Fibroblast of lung (primary cell): Measurements from ENCODE around the gene ST6GAL1. TPM values are rescaled to one million over a fixed set of nuclear protein-coding genes. Genes with fewer than 3 reads are reported as not detected.
A peak's percentile ranks its signal among the peaks of the same experiment; 100 is the strongest.

Source experiments
- DNase-seq, 2 donors: peaks; one replicate each; pipeline versions ENCODE4 v3.0.0 to v3.0.0-alpha.2; 2010; ENCODE audit warnings: low read depth in 2 of 2
- H2AFZ ChIP-seq: 2 replicates; pipeline ENCODE4 v1.5.1; 2012; ENCODE audit warnings: low read length, control low read depth, inconsistent platforms
- H3K27ac ChIP-seq: 2 replicates; pipeline ENCODE4 v1.5.1; 2011; ENCODE audit warnings: low read length, control low read depth; ENCODE audit not compliant: insufficient read depth
- H3K27me3 ChIP-seq: 2 replicates; pipeline ENCODE4 v1.5.1; 2011; ENCODE audit warnings: mild to moderate bottlenecking, low read length; ENCODE audit not compliant: control insufficient read depth, insufficient read depth
- H3K36me3 ChIP-seq: 2 replicates; pipeline ENCODE4 v1.5.1; 2011; ENCODE audit warnings: low read length; ENCODE audit not compliant: control insufficient read depth, insufficient read depth
- H3K4me1 ChIP-seq: 2 replicates; pipeline ENCODE4 v1.5.1; 2011; ENCODE audit warnings: low read length; ENCODE audit not compliant: control insufficient read depth, insufficient read depth; ENCODE audit errors: extremely low read depth
- H3K4me2 ChIP-seq: 2 replicates; pipeline ENCODE4 v1.5.1; 2011; ENCODE audit warnings: low read length, control low read depth; ENCODE audit not compliant: insufficient read depth; ENCODE audit errors: extremely low read depth
- H3K4me3 ChIP-seq, 4 experiments: fragments of 200-600 bp in 1 of 4; sonication (generic) in 1 of 4; replicated peaks in 1 of 4; 2 replicates each; pipeline ENCODE4 v1.5.1; 2011 to 2016; ENCODE audit warnings: low read length in 4 of 4, low read depth in 3 of 4, mild to moderate bottlenecking in 3 of 4, control low read depth in 2 of 4, inconsistent platforms in 1 of 4, mixed read lengths in 1 of 4; ENCODE audit not compliant: insufficient read depth in 1 of 4; ENCODE audit errors: control extremely low read depth in 1 of 4
- H3K79me2 ChIP-seq: 2 replicates; pipeline ENCODE4 v1.5.1; 2012; ENCODE audit warnings: mild to moderate bottlenecking, low read length, inconsistent platforms; ENCODE audit not compliant: control insufficient read depth, insufficient read depth
- H3K9ac ChIP-seq: 2 replicates; pipeline ENCODE4 v1.5.1; 2011; ENCODE audit warnings: mild to moderate bottlenecking, low read length, control low read depth; ENCODE audit not compliant: insufficient read depth
- H3K9me3 ChIP-seq: 2 replicates; pipeline ENCODE4 v1.5.1; 2012; ENCODE audit warnings: low read depth, low read length; ENCODE audit not compliant: control insufficient read depth, insufficient read depth
- H4K20me1 ChIP-seq: 2 replicates; pipeline ENCODE4 v1.5.1; 2011; ENCODE audit warnings: low read length; ENCODE audit not compliant: control insufficient read depth, insufficient read depth; ENCODE audit errors: extremely low read depth
- CTCF ChIP-seq, 2 donors: IDR thresholded peaks in 1 of 2; conservative IDR thresholded peaks in 1 of 2; 1 replicate in 1 of 2; 2 replicates in 1 of 2; pipeline ENCODE4 v1.5.1; 2011 to 2012; ENCODE audit warnings: low read length in 2 of 2, control low read depth in 1 of 2, inconsistent platforms in 1 of 2, low read depth in 1 of 2, mild to moderate bottlenecking in 1 of 2
- EZH2 ChIP-seq: IDR thresholded peaks from 2 replicates; pipeline ENCODE4 v1.5.1; 2012; ENCODE audit warnings: low read length, control low read depth, mild to moderate bottlenecking; ENCODE audit errors: missing control alignments
- polyA plus RNA-seq, 2 donors: library from polyadenylated mRNA; depleted of rRNA in 1 of 2; stranded (reverse) in 1 of 2; unstranded in 1 of 2; fragments of >200 nt; gene quantifications; 2 replicates each; pipeline ENCODE4 v1.2.1, GENCODE V29; 2011 to 2012; ENCODE audit warnings: missing spikeins in 1 of 2
- total RNA-seq: library from RNA; depleted of rRNA; stranded (reverse); fragments of >200 nt; gene quantifications from 2 replicates; pipeline ENCODE4 v1.2.1, GENCODE V29; 2014

ST6GAL1 gene
- total and polyA plus RNA-seq, 2 donors (not counting 1 experiment from before 2014, with no cell fraction given), result 0.83 to 1.00 TPM

DNA sequence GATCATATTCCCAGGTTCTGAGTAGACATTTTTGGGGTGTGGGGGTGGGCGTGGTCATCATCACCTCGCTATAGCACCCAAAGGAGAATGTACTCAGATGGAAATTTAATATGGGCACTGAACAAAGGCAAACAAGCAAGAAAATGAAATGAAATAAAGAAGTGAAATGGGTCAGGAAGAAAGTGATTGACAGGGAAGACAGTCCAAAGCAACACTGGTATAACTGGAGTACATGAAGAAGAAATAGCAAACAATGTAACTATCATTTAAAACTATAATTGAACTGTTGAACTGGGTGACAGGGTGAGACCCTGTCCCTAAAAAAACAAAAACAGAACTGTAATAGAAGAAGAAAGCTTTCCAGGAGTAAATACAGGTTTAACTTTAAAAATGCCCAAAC lies 184.2 kb downstream of the ST6GAL1 start:
- Histone ChIP-seq H3K9ac (no peak overlapping the region), H3K27ac (no peak overlapping the region), H3K4me3 (no peak overlapping the region), H3K4me2 (no peak overlapping the region), H3K9me3 (no peaks in the 10 kb centered on the region), H4K20me1 (no peaks in the 10 kb centered on the region), H3K27me3 (no peaks in the 10 kb centered on the region), H3K36me3 (no peaks in the 10 kb centered on the region), H3K4me1 (no peaks in the 10 kb centered on the region), H3K79me2 (no peaks in the 10 kb centered on the region), H2AFZ (no peak overlapping the region)
- DNase-seq, result no peak
- TF ChIP-seq EZH2 (no peak), CTCF (conservative IDR thresholded peaks at IDR 0.05 in 1 of 2, IDR thresholded peaks at IDR 0.05 in 1 of 2; ENCODE audit: low read depth in 1 of 2, low read length in 2 of 2) (no peak)

DNA sequence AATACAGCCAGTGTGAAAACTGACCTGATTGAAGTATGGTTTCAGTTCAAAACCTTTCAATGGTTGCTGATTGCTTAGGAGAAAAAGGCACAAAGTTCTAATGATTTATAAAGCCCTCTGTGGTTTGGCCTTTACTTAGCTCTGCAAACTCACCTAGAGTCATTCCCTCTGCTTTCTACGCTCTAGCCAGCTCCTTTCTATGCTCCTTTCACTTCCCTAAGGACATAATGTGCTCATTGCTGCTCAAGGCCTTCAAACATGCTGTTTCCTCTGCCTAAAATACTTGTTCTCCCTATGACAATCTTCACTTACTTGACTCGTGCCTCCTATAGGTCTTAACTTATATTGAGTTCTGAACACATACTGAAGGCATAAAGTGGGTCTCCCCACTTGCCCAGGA lies 190.0 kb downstream of the ST6GAL1 start:
- H3K4me2 ChIP-seq, result no peak overlapping the region
- no peaks in the 10 kb centered on the region for H3K9me3 ChIP-seq
- H3K27me3 ChIP-seq, result no peaks in the 10 kb centered on the region
- H3K27ac ChIP-seq, result no peak overlapping the region
- no peaks in the 10 kb centered on the region for H3K36me3 ChIP-seq
- H3K79me2 ChIP-seq, result no peaks in the 10 kb centered on the region
- H4K20me1 ChIP-seq, result no peaks in the 10 kb centered on the region
- no peak for DNase-seq
- H3K4me1 ChIP-seq, result no peaks in the 10 kb centered on the region
- no peak overlapping the region for H3K4me3 ChIP-seq
- H2AFZ ChIP-seq, result no peak overlapping the region
- TF ChIP-seq CTCF (conservative IDR thresholded peaks at IDR 0.05 in 1 of 2, IDR thresholded peaks at IDR 0.05 in 1 of 2; ENCODE audit: low read depth in 1 of 2, low read length in 2 of 2) (no peak), EZH2 (no peak)
- no peak overlapping the region for H3K9ac ChIP-seq

- peak in 1 of 2 donors; percentile 48 for DNase-seq
- H3K4me1 ChIP-seq, result no peaks in the 10 kb centered on the region
- no peak overlapping the region for H3K4me3 ChIP-seq
- H3K27me3 ChIP-seq, result no peaks in the 10 kb centered on the region
- no peaks in the 10 kb centered on the region for H3K79me2 ChIP-seq
- no peak overlapping the region for H3K4me2 ChIP-seq
- no peaks in the 10 kb centered on the region for H3K9me3 ChIP-seq
- TF ChIP-seq CTCF (conservative IDR thresholded peaks at IDR 0.05 in 1 of 2, IDR thresholded peaks at IDR 0.05 in 1 of 2; ENCODE audit: low read depth in 1 of 2, low read length in 2 of 2) (no peak), EZH2 (no peak)
- H2AFZ ChIP-seq, result no peak overlapping the region
- H3K9ac ChIP-seq, result no peak overlapping the region
- H3K36me3 ChIP-seq, result no peaks in the 10 kb centered on the region
- no peaks in the 10 kb centered on the region for H4K20me1 ChIP-seq
- H3K27ac ChIP-seq, result no peak overlapping the region
These were observed 191.9 kb downstream of the ST6GAL1 start for GRCh38 chr3:187122261-187122660.
